GM21423 (cell line): Measurements from ENCODE around the gene C19orf25.
A peak's percentile ranks its signal among the peaks of the same experiment; 100 is the strongest.
"Not testable (repeated sequence)": the region's sequence is repeated elsewhere in the genome, so short reads cannot be mapped to it uniquely, and the experiment has no call there.

Experiments used
- ATAC-seq: cut with Tn5 transposase; IDR thresholded peaks from one replicate; pipeline ENCODE4 v1.9.1; 2021; ENCODE audit warnings: mild to moderate bottlenecking, moderate library complexity; ENCODE audit not compliant: unreplicated experiment

C19orf25 gene

DNA sequence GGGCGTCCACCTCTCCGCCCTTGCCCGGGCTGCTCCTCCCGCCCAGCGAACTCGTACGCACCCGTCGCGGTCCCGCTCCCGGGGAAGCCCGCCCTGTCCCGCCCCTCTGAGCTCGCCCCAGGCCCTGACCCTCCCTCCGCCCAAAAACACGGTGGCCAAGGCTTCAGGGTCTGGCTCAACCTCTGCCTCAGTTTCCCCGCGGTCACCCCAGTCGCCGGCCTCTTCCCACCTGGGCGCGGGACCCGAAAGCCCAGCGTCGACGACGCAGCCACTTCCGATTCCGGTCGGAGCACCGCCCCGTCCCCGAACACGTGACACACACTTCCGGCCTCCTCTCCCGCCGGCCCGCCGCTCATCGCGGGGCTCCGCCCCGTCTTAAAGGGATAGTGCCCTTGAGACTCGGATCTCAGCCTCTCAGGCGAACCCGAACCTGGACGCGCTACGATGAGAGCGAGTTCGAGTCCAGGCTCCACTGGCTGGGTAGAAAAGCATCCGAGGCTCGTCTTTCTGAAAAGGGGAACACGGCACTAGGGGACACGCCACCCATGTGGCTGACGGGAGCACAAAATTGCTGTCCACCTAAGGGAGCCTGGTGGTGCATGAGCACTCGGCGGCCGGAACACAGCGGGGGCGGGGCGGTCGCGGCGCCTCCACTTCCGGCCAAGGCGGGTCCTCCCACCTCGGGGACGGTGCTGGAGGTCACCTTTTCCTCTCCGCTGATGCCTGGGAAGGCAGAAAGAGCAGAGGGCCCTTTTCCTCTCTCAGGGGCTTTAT, at the start of gene C19orf25:
C19orf25 (minus strand) TSS at position 282 of the 774 bp plus-strand sequence. CDS start 312 bp downstream, outside the sequence.
- peak; percentile 87 for ATAC-seq

DNA sequence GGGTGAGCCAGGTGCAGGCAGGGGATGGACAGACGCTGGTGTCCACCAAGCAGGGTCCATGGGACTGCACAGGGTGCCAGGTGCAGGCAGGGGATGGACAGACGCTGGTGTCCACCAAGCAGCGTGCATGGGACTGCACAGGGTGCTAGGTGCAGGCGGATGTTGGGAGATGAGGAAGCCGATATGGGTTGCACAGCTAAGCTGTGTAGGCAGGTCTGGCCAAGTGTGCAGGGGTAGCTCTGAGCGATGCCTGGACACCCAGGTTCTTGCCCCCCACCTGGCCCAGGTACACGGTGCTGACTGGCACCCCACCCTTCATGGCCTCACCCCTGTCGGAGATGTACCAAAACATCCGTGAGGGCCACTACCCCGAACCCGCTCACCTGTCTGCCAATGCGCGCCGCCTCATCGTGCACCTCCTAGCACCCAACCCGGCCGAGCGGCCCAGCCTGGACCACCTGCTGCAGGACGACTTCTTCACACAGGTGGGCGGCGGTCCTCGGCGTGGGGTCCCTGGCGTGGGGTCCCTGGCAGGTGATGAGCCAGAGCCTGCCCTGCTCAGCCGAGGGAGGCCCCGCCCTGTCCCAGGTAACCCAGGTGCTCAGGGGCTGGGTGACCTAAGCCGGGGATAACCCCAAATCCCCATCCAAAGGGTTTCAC, 48.8 kb upstream of the C19orf25 start:
- ATAC-seq: no peak

DNA sequence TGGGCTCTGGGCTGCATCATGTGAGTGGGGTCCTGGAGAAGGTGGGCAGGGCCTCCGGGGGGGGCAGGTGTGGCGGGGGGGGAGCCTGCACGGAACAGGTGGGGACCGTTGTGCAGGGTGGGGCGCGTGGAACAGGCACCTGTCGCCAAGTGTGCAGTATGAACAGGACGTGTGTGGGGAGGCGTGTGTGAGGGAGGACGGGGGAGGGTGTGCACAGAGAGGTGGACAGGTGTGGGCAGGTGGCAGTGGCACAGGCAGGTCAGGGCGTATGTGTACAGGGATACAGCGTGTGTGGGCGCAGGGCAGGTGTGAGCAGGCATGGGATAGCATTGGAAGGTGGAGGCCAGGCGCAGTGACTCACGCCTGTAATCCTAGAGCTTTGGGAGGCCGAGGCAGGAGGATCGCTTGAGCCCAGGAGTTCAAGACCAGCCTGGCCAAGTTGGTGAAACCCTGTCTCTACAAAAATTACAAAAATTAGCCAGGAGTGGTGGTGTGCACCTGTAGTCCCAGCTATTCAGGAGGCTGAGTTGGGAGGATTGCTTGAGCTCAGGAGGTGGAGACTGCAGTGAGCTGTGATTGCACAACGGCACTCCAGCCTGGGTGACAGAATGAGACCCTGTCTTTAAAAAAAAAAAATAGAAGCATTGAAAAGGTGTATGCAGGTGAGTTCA, 48.1 kb upstream of the C19orf25 start:
- ATAC-seq: no peak

DNA sequence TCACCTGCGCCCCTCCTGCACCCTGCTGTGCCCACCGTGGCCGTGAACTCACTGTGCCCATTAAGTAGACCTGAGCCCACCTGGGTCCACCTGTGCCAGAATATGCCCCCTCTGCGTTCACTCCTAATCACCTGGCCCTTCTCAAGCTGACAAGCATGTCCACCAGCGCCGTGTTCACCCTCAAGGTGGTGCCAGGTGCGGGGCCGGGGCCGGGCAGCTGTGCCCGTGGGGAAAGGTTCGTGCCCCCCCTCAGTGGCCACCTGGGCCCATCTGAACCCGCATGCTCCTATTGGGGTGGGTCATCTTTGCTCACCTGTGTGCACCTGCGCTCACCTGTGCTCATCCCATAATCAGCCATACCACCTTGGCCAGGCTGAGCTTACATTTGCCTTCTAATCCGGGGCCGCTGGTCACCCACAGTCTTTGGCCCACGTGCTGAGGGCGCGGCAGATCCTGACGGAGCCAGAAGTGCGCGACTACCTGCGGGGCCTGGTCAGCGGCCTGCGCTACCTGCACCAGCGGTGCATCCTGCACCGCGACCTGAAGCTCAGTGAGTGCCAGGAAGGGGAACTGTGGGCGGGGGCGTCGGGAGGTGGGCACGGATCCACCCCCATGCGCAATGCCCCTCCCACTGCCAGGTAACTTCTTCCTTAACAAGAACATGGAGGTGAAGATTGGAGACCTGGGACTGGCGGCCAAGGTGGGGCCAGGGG, 47.2 kb upstream of the C19orf25 start:
- ATAC-seq: no peak

DNA sequence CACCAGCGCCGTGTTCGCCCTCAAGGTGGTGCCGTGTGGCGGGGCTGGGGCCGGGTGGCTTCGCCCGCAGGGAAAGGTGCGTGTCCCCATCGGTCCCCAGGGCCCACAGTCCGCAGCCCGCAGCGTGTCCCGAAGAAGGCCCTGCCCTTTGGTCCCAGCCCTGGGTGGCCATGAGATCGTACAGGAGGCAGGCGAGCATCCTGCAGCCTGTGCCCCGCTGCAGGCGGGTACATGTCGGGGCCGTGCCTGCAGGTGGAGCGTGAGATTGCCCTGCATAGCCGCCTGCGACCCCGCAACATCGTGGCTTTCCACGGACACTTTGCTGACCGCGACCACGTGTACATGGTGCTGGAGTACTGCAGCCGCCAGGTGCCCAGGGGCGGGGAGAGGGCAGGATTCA, 46.3 kb upstream of the C19orf25 start:
- ATAC-seq: no peak

DNA sequence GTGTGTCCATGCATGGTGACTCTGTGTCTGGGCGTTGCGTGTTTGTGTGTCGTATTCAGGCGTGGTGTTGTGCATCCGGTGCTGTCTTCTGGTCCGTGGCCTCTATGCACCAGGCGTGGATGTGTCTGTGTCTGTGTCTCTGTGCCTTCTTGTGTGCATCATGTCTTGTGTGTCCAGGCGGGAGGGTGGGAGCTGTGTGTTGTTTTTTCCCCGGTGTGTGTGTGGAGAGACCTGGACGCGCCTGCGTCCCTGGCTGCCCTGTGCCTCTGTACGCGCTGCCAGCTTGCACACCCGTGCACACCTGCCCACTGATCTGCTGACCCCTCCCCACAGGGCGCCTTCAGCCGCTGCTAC, 45.9 kb upstream of the C19orf25 start:
- ATAC-seq: no peak

DNA sequence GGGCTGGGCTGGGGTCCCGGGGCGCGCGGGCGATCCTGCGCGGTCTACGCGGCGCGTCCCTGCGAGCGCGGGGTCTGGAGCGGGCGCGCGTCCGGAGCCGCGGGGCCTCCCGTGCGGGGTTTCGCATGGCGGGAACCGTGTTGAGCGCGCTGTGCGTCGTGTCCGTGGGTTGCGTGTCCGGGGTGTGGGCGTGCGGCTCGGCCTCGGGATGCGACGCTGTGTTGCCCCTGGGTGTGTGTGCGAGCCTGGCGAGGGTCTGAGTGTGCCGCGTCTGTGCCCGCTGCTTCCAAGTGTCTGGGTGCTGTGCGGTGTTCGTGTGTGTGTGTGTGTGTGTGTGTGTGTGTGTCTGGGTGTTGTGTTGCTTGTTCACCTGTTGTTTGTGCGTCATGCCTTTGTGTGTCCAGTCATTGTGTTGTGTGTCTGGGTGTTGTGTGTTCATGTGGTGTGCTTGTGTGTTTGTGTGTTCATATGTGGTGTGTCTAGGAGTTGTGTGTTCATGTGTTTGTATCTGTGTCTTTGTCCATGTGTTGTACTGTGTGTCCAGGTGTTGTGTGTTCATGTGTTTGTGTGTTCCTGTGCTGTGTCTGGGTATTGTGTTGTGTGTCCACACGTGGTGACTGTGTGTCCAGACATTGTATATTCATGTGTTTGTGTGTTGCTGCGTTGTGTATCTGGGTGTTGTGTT, 45.4 kb upstream of the C19orf25 start:
- ATAC-seq: no peak

DNA sequence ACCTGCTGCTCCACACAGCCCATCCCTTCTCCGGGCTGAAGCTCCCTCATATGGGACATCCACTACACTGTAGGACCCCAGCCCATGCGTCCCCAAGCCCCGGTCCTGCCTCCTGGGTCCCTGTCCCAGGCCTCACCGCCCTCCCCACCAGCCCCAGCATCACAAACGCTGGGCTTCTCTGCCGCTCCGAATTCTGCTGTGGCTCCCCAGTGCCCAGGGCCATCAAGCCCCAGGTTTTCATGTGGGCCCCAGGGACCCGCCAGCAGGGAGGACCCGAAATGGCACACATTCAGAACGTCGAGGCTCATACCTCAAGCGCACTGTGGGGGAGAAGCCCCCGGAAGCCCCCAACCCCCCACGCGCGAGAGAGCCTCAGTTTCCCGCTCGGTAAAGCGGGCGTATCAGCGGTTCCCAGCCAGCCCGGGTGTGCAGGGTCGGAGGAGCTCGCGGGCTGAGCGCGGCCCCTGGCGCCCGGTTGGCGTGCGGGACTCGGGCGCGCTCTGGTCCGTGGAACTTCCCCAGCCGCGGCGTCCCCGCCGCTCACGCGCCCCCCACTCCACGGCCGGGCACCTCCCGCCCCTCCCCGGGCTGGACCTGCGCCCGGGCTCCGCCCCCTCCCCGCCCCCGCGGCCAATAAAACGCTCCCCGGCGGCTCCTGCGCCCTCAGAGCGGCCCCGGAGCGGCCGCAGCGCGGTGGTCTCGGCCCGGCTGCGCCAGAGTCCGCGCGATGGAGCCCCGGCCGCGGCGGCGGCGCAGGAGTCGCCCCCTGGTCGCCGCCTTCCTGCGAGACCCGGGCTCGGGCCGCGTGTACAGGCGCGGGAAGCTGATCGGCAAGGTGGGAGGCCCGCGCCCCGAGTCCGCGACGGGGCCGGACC, 44.6 kb upstream of the C19orf25 start, which contains the start of gene PLK5:
PLK5 (plus strand) TSS at position 666 of the 875 bp plus-strand sequence. CDS start 2,920 bp downstream, outside the sequence.
- no peak for ATAC-seq

DNA sequence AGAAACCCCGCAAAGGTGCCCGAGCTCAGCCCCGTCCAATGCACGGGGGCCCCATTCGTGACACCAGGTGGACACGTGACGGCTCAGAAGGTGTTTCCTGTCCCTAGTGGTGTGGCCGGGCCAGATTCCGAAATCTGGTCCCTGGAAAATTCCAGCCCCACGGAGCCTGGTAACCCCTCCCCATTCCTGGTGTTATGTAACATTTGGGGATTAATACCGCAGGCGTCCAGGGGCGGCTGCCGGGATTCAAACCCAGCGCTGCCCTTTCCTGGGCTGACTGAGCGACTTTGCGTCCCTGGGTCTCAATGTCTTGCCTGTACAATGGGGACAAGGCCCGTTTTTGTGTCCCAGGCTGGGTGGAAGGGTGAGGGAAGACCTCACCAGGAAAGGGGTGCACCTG, 43.8 kb upstream of the C19orf25 start:
- no peak for ATAC-seq

DNA sequence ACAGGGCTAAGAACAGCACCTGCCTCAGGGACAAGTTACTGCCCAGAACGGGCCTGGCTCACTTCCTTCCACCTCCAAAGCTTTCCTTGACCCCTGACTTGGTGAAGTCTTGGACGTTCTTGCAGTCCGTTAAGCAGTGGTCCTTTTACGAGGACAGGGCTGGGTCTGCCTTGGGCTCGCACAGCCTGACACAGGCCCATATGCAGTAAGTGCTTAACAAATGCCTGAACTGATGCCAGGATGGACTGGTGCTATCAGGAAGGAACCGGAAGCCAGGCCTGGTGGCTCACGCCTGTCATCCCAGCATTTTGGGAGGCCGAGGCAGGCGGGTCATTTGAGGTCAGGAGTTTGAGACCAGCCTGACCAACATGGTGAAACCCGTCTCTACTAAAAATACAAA, 43.0 kb upstream of the C19orf25 start:
- no peak for ATAC-seq

DNA sequence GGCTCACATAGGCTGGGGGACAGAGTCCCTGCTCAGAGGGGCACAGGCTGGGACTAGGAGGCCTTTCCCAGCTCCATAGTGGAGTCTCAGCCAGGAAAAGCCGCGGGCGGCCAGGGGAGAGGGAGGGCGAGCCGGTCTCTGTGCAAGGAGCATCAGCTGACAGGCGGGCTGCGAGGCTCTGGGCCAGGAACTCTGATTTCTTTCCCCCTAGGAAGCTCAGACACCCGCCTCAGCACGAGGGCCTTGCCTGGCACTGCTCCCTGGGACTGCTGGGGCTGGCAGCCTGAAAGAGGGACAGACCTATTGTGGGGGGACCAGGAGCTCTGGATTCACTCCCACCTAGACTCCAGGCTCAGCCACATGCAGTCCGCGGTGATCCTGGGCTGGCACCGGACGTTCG, 42.6 kb upstream of the C19orf25 start:
- no peak for ATAC-seq

DNA sequence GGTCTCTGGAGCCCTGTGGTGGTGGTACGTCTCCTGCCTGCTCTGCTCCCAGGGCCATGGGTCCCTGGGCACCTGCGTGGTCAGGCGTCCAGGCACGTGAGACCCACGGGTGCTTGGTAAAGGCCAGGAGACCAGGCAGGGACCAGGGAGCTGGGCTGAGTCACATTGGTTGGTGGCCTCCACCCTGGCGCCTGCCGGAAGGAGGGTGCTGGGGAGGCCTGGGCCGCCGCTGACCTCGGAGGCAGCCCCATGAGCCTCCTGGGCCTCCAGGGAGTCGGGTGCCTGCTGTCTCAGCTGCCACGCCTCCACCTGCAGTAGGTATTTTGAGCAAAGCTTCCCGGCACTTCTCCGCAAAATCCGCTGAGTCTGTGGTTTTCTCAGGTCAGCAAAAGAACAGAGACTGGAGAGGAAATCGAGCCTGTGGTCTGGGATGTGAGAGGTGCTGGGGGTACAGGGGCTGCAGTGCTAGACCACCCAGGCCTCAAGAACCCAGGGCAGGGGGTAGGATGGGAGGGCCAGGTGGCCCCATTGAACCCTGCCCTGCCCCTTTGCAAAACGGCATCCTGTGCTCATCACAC, 41.3 kb upstream of the C19orf25 start:
- ATAC-seq: no peak

DNA sequence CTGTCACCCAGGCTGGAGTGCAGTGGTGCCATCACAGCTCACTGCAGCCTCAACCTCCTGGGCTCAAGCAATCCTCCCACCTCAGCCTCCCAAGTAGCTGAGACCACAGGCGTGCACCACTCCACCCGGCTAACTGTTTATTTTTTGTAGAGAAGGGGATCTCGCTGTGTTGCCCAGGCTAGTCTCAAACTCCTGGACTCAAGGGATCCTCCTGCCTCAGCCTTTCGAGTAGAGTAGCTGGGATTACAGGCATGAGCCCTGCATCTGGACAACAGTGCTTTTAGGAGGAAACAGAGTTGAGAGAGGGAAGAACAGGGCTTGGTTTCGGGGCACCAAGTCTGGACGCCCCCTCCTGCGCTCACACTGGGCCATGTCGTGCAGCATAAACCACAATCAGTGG, 40.8 kb upstream of the C19orf25 start:
- not testable (repeated sequence) for ATAC-seq

DNA sequence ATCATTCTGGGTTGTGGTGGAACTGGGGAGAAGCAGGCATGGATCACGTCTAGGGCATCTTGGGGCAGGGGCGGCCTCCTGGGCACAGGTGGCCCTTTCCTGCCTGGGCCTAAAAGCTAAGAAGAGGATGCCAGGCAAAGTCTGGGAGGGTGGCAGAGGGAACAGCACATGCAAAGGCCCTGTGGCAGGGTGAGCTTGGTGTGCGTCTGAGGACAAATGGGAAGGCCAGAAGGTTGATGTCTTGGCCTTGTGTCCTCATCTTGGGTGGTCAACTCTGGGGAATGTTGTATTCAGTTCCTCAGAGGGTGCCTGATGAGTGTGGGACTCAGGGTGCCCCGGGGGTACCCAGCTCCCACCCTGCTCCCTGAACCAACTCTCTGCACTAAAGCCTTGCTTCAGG, 39.5 kb upstream of the C19orf25 start:
- ATAC-seq: no peak

DNA sequence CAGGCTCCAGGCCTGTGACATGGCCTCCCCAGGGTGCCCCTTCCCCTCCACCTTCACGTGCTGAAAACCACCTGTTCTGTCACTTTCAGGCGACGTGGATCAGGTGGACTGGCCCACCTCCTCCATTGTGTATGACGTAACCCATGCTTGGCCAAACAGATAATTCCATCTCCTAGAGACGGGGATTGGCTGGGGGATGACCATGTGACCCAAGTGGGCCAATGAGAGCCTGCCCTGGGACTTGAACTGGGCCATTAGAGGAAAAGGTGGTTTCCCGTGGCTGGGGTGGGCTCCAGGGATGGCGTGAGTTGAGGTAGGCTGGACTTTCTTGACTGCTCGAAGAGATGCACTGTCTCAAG, 37.4 kb upstream of the C19orf25 start:
- no peak for ATAC-seq

DNA sequence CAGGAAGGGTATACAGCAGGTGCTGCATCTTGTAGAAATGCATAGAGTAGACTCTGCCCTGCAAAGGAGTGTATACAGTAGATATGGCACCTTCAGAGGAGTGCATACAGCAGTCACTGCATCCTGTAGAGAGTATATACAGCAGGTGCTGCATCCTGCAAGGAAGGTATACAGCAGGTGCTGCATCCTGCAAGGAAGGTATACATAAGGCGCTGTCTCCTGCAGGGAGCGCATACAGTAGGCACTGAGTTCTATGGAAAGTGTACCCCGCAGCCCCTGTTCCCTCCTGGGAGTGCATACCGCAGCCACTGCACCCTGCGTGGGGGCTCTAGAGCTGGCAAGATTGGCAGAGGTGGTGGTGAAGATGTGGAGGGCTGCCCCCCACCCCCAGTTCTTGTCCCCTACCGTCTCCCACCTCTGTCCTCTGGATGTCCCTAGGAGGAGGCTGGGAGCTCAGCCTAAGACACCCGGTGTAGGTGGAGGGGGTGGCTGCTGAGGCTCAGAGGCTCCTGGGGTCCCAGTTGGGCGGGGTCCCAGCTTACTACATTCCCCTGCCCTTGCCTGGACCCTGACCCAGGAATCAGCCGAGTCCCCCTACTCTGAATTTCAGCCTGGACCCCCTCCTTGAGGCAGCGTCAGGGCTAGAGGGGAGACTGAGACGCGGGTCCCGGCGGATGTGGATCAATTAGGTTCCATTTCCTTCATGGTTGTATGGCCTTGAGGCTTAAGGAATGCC, 36.1 kb upstream of the C19orf25 start:
- ATAC-seq: no peak

DNA sequence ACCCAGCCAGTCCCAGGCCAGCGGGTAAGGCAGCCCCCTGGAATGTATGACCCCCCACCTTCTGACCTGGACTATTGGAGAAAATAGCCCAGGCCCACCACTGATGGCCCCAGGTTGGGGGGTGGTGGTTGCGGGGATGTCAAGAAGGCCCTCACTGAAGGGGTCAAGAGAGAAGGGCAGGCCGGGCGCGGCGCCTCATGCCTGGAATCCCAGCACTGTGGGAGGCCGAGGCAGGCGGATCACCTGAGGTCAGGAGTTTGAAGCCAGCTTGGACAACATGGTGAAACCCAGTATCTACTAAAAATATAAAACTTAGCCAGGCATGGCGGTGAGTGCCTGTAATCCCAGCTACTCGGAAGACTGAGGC, 35.3 kb upstream of the C19orf25 start:
- no peak for ATAC-seq

DNA sequence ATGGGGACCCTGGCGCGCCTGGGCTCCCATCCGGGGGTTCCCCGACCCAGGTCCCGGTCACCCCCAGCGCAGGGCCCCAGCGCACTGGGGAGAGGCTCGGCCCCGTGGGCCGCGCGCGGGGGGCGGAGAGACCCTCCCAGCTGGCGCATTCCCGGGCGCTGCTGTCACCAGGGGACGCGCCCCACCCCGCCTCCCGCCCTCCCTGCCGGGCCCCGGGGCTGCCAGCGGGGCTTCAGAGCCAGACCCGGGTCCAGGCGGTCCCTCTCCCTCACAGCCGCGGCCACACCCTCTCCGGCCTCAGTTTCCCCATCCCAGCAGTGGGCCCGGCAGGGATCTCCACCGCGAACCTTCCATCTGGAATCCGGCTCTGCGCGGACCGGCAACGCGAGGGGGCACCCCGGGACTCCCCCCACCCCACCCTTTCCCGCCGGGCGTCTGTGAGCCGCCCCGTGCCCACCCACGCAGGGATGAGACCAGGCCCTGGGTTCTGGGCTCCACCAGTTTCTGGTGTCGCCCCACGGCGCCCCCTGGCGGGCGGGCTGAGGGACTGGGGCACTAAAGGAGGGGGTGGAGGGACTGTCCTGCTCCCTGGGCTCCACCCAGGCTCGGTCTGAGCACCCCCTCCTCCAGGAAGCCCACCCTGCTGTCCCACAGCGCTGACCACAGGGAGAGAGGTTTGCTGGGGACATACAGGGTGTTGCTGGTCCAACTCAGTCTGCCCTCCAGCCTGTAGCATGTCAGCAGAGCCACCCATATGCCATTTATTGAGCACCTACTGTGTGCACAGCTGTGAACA, 34.7 kb upstream of the C19orf25 start:
- ATAC-seq: no peak
